LNCaP clone FGC (cell line): ENCODE data around the gene KIFAP3.
"Not testable (repeated sequence)": the region's sequence is repeated elsewhere in the genome, so short reads cannot be mapped to it uniquely, and the experiment has no call there.

Experiments
- DNase-seq: peaks from one replicate; pipeline ENCODE4 v3.0.0-alpha.2; 2011; ENCODE audit warnings: low read depth
- H3K4me3 ChIP-seq: 2 replicates; pipeline ENCODE4 v1.5.1; 2011; ENCODE audit warnings: mild to moderate bottlenecking, low read depth, low read length, control low read depth
- TF ChIP-seq, protein P1 (sequence below): IDR thresholded peaks from 2 replicates; pipeline ENCODE4 v1.5.1; 2012; ENCODE audit warnings: mild to moderate bottlenecking; ENCODE audit not compliant: control insufficient read depth, insufficient read depth; ENCODE audit errors: extremely low read depth

Gene KIFAP3

GRCh38 chr1:169879034-169879840 is 195.3 kb downstream of the KIFAP3 start:
- TF ChIP-seq, protein P1, sequence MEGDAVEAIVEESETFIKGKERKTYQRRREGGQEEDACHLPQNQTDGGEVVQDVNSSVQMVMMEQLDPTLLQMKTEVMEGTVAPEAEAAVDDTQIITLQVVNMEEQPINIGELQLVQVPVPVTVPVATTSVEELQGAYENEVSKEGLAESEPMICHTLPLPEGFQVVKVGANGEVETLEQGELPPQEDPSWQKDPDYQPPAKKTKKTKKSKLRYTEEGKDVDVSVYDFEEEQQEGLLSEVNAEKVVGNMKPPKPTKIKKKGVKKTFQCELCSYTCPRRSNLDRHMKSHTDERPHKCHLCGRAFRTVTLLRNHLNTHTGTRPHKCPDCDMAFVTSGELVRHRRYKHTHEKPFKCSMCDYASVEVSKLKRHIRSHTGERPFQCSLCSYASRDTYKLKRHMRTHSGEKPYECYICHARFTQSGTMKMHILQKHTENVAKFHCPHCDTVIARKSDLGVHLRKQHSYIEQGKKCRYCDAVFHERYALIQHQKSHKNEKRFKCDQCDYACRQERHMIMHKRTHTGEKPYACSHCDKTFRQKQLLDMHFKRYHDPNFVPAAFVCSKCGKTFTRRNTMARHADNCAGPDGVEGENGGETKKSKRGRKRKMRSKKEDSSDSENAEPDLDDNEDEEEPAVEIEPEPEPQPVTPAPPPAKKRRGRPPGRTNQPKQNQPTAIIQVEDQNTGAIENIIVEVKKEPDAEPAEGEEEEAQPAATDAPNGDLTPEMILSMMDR = no peak

GRCh38 chr1:169878498-169878897 is 196.0 kb downstream of the KIFAP3 start:
- H3K4me3 ChIP-seq = no peak overlapping the region
- TF ChIP-seq, protein P1 = no peak
- DNase-seq = no peak

More at GRCh38 chr1:169879034-169879840, 195.3 kb downstream of the KIFAP3 start:
- no peak for DNase-seq
- no peak overlapping the region for H3K4me3 ChIP-seq

DNA sequence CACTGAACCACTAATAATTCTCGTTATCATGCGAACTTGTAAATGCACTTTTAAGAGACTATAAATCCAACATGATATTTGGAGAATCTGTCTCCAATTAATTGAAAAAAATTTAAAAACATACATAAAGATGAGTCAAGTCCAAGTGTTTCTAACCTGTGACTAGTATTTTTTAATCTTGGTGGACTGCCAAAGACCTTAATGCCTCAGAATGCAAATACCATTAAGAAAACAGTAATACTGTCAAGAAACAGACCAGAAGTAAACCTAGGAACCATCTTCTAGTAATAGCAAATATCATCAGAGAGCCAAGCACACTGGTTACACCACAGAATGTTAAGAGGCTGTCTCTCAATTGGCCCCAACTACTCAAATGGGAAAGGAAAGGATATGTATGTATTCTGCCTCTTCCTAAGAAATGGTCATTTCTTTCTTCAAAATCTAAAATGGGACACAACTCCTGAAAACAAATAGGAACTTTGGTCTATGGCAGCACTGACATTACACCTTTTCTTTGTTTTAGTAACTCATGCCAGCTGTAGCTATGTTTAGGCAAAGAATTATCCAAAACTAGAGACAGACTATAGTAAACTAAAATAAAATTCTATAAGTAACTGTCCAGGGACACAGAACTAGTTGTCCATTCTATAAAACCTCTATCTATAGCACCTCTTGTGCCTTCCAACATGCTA is 196.5 kb downstream of the KIFAP3 start:
- TF ChIP-seq, protein P1 = no peak

DNA sequence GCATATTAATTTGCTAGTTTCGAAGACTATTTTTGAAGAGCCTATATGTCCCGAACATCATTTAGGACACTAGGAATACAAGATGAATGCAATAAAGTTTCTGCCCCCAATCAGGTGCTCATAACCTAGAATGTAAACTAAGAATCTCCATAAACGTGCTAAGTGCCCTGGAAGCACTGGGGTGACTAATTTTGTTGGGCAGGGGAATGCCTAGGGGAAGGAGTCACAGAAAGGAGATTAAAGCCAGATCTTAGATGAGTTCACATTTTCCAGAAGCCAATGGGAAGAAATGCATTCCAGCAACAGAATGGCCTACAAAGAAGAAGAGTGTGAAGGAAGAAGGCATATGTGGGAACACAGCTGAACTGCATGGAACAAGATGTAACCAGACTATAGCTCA is 200.3 kb downstream of the KIFAP3 start:
- TF ChIP-seq, protein P1 = no peak
- H3K4me3 ChIP-seq = no peak overlapping the region
- DNase-seq = no peak

More for the DNA sequence above, 196.5 kb downstream of the KIFAP3 start:
- DNase-seq = no peak
- H3K4me3 ChIP-seq = no peak overlapping the region

GRCh38 chr1:169873582-169874199 is 200.8 kb downstream of the KIFAP3 start:
- H3K4me3 ChIP-seq = no peak overlapping the region
- TF ChIP-seq, protein P1 = no peak
- DNase-seq = no peak

GRCh38 chr1:169872906-169873305 is 201.6 kb downstream of the KIFAP3 start:
- no peak for DNase-seq
- TF ChIP-seq, protein P1 = no peak
- no peak overlapping the region for H3K4me3 ChIP-seq

GRCh38 chr1:169871988-169872387 is 202.5 kb downstream of the KIFAP3 start:
- not testable (repeated sequence) for DNase-seq

More at GRCh38 chr1:169871988-169872387, 202.5 kb downstream of the KIFAP3 start:
- H3K4me3 ChIP-seq = not testable (repeated sequence)
